NCI-H1417 treated with DMSO at 0.1 percent for 48 hours (cell line): ENCODE data around the gene SPDYE1.
"Not testable (repeated sequence)": the region's sequence is repeated elsewhere in the genome, so short reads cannot be mapped to it uniquely, and the experiment has no call there.

Source experiments
- DNase-seq: peaks from one replicate; lab custom pipeline; 2025; lab: John Stamatoyannopoulos, UW

SPDYE1 gene

GRCh38 chr7:43997532-43997931, at the start of gene SPDYE1:
SPDYE1 (plus strand) TSS chr7:43997897; CDS start chr7:43999950, 2,053 bp downstream.
- DNase-seq = not testable (repeated sequence)

GRCh38 chr7:43952028-43952427, 45.7 kb upstream of the SPDYE1 start:
- DNase-seq = no peak

GRCh38 chr7:43953071-43953470, 44.6 kb upstream of the SPDYE1 start:
- no peak for DNase-seq

GRCh38 chr7:43954524-43955228, 43.0 kb upstream of the SPDYE1 start:
- DNase-seq = no peak

- DNase-seq = no peak
These were observed 41.7 kb upstream of the SPDYE1 start for GRCh38 chr7:43956027-43956426.

- no peak for DNase-seq
These were observed 36.8 kb upstream of the SPDYE1 start for GRCh38 chr7:43960933-43961332.

- DNase-seq = not testable (repeated sequence)
These were observed 31.3 kb upstream of the SPDYE1 start for GRCh38 chr7:43966392-43966791.

- not testable (repeated sequence) for DNase-seq
These were observed 29.3 kb upstream of the SPDYE1 start for GRCh38 chr7:43968172-43969040.

- DNase-seq = not testable (repeated sequence)
These were observed 28.1 kb upstream of the SPDYE1 start for GRCh38 chr7:43969586-43969985.

GRCh38 chr7:43970698-43971097, 27.0 kb upstream of the SPDYE1 start:
- not testable (repeated sequence) for DNase-seq

- not testable (repeated sequence) for DNase-seq
These were observed 23.6 kb upstream of the SPDYE1 start for GRCh38 chr7:43974033-43974573.

GRCh38 chr7:43974725-43975482, 22.8 kb upstream of the SPDYE1 start:
- not testable (repeated sequence) for DNase-seq

- no peak for DNase-seq
These were observed 20.2 kb upstream of the SPDYE1 start for GRCh38 chr7:43977525-43977924.

GRCh38 chr7:43978102-43978501, 19.6 kb upstream of the SPDYE1 start:
- DNase-seq = not testable (repeated sequence)

GRCh38 chr7:43982848-43983247, 14.8 kb upstream of the SPDYE1 start:
- not testable (repeated sequence) for DNase-seq

GRCh38 chr7:43983736-43984135, 14.0 kb upstream of the SPDYE1 start:
- not testable (repeated sequence) for DNase-seq

GRCh38 chr7:43985904-43986864, 11.5 kb upstream of the SPDYE1 start:
- DNase-seq = not testable (repeated sequence)

GRCh38 chr7:43987476-43987875, 10.2 kb upstream of the SPDYE1 start:
- not testable (repeated sequence) for DNase-seq

- DNase-seq = not testable (repeated sequence)
These were observed 7.6 kb upstream of the SPDYE1 start for GRCh38 chr7:43990011-43990585.

GRCh38 chr7:43990829-43991228, 6.9 kb upstream of the SPDYE1 start:
- DNase-seq = not testable (repeated sequence)
